HG02642 (cell line): ENCODE results near the gene APOD.
"Not testable (repeated sequence)": the region's sequence is repeated elsewhere in the genome, so short reads cannot be mapped to it uniquely, and the experiment has no call there.

Experiments used
- ATAC-seq: cut with Tn5 transposase; IDR thresholded peaks from one replicate; pipeline ENCODE4 v1.9.1; 2021; ENCODE audit warnings: mild to moderate bottlenecking; ENCODE audit not compliant: unreplicated experiment, poor library complexity

The APOD gene

DNA sequence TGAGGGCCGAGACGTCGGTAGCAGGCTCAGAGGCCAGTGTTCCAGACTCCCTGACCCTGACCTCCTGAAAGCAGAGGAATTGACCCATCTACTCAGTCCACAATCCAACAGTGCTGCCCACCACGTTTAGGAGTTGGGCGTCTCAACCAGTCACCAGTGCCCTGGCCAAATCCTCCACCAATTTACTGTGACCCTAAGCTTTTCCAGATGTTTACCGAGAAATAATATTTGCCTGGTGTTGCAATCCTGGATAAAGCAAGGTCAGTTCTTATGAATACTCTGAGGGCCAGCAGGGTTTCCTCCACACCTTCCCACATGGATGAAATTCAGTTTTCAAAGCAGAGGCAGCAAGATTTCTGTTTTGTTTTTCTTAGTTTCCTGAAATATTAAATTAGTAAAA, 7.5 kb upstream of the APOD start:
- no peak for ATAC-seq

DNA sequence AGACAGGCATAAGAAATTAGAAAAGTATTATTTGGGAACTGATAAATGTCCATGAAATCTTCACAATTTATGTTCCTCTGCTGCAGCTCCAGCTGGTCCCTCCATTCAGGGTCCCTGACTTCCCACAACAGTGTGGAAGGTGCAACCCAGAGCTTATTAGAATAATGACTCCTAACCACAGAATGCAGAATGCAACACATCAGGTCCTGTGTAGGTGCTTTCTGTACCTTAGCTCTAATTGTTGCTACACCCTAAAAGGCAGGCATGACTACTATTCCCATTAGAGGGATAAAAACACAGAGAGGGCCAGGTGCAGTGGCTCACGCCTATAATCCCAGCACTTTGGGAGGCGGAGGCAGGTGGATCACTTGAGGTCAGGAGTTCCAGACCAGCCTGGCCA, 6.6 kb upstream of the APOD start:
- not testable (repeated sequence) for ATAC-seq

DNA sequence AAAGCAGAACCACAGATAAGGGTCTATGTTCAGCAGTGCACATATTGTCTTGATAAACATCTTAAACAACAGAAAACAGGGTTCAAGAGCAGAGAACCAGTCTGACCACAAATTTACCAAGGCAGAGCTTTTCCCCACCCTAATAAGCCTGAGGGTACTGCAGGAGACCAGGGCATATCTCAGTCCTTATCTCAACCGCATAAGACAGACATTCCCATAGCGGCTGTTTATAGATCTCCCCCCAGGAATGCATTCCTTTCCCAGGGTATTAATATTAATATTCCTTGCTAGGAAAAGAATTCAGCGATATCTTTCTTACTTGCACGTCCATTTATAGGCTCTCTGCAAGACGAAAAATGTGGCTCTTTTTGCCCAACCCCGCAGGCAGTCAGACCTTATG, 6.1 kb upstream of the APOD start:
- not testable (repeated sequence) for ATAC-seq

DNA sequence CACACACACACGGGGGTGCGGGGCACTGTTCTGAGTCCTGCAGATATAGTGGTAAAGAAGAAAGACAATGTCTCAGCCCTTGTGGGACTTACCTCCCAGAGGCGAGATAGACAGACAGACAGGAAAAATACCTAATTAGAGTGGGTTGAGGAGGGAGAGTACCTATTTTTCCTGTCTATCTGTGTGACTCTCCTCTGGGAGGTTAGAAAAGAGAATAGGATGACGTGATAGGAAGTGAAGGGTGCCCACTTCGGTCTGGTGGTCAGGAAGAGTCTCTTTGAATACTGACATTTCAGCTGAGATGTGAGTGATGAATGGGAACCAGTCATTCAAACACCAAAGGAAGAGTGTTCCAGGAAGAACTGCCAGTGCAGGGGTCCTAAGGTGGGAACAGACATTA, 4.1 kb upstream of the APOD start:
- no peak for ATAC-seq

DNA sequence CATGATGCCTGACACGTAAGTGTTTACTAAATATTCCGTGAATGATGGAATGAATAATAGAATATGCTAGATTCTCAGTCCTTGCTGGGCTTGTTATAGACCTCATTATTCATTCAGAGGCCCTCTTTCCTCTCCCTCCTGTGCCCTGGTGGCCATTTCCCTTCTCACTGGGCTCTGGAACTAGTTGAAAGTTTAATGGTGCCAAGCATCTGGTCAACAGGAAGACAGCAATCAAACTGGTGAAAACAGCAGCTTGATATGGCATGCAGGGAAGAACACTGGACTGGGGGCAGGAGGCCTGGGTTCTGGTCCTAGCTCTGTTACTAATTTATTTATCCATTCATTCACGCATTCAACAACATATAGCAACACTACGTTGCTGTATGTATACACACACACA, 3.7 kb upstream of the APOD start:
- ATAC-seq: no peak

DNA sequence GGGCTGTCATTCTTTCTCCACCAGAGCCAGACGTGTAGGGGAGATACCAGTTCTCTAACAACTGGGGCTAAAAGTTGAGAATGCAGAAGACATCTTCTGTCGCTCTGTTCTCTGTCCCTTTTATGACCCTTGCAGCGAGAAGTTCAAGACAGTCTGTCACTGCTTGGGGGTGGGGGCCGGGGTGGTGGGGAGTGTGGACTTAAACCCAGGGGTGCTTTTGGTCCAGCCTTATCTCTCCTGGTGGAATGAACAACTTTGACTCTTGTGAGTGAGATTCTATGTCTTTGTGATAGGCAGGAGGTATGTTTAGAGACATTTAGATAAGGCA, 767 bp upstream of the APOD start:
- no peak for ATAC-seq

DNA sequence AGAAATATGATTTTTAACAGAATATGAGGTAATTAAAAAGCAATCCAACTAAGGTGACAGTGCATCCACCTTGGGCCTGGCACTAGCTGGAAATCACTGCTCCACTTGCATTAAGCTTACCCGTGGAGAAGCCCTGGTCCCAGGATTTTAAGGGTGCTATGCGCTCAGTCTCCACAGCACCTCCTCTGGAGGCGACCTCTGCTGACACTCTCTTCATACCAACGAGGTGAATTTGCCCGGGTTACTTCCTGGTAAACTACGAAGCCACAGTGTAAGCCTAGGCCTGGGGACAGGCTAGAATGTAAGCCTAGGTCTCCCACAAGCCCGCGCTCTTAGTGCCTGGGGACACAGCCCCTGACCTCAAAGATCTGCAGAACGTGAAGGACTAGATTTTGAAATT, 793 bp downstream of the APOD start:
- no peak for ATAC-seq

DNA sequence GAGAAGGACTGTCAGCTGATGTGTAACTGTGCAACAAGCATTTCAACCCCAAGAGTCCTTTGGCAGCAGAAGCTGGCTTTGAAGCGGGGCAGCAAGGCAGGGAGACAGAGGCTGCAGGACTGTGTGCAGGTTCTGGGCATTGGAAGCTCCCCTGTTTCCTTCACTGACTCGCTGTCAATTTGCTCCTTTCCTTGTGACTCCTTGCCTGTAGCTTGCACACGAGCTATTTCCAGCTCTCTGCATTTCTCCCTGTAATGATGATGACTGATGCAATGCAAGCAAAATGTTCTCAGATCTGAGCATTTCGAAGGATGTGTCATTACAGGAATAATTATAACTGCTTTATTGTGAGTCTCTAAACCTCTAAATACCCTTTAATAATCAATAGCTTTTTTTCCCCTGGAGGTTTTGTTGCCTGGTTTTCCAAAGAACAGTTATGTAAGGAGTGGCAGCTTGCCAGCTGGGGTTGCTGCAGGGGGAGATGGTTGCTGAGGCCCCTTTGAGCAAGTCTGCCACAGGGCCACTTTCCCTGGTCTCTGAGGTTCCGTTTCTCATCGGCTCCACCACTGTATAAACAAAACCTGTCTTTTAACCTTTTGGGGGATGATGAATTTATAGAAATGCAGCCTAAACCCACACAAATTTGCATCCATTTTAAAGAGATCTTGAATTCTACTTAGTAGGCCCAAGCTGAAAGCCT, 2.8 kb downstream of the APOD start:
- ATAC-seq: no peak

DNA sequence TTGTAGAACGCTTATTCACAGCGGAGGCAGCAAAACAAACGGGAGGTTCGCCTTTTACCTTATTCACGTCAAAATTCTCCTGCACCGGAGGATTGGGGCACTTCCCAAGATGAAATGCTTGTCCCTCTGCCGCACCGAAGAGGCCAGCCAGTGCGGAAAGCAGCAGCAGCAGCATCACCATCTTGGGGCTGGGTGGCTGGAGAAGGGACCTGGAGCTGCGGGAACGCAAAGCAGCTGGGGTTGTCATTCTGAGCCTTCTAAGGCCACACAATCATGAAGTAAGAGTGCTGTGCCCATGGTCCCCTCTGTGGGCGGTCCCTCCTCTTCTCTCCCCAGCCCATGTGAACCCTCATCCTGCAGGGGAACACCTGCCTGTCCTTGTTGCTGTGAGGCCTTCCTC, 4.5 kb downstream of the APOD start:
- ATAC-seq: no peak

DNA sequence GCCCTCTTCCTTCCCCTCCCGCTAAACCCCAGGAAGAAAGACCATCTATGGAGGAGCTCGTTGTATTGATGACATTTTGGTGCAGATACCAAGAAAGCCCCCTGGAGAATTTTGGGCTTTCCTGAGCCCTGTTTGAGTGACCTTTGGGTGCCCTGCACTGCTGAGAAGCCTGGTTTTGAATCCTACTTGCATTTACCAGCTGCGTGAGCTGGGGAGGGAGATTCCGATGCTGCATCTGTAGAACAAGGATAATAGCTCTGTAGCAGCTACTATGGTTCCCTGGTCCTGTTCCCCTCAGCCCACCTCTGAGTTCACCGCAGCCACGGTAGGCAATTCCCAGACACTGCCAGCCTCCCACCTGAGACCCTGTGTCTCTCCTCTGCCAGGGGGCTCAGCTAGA, 5.2 kb downstream of the APOD start:
- ATAC-seq: no peak

DNA sequence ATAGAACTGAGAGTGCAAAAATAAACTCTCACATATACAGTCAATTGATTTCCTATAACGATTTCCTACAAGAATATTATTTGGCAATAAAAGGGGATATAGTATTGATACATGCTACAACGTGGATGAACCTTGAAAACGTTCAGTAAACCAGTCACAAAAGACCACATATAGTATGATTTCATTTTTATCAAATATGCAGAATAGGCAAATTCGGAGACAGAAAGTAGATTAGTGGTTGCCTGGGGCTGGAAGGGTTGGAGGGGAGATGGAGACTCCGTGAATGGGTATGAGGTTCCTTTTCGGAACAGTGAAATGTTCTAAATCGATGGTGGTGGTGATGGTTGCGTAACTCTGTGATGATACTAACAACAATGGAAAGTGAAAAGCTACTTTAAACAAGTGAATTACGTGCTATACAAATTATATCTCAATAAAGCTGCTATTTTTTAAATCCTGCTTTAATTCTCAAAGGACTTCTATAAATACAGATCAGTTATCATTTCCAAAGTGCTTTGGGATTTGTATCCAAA, 6.0 kb downstream of the APOD start:
- no peak for ATAC-seq

DNA sequence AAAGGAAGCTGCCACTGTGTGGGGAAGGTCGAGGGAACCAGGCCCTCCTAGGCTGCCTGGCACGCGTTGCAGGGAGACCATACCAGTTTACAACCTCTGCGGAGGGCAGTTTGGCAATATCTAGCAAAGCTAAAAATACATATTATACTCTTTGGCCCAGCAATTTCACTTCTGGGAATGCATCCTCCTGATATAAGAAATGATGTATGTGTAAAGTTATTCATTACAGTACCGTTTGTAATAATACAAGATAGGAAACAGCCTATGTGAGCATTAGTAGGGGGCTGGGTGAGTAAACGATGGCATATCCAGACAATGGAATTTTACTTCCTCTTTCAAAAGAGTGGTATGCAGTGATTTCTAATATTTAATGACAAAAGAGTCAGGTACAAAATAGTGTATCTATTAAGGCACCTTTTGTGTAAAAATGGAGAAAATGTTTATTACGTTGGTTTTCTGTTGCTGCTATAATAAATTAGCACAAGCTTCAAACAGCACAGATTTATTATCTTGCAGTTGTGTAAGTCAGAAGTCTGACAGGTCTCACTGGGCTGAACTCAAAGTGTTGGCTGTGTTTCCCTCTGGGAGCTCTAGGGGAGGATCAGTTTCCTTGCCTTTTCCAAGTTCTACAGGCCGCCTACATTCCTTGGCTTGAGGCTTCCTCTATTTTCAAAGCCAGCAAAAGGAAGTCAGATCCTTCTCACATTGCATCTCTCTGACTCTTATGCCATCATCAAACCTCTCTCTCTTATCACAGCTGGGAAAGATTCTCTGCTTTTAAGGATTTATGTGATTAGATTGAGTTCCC, 9.0 kb downstream of the APOD start:
- no peak for ATAC-seq

DNA sequence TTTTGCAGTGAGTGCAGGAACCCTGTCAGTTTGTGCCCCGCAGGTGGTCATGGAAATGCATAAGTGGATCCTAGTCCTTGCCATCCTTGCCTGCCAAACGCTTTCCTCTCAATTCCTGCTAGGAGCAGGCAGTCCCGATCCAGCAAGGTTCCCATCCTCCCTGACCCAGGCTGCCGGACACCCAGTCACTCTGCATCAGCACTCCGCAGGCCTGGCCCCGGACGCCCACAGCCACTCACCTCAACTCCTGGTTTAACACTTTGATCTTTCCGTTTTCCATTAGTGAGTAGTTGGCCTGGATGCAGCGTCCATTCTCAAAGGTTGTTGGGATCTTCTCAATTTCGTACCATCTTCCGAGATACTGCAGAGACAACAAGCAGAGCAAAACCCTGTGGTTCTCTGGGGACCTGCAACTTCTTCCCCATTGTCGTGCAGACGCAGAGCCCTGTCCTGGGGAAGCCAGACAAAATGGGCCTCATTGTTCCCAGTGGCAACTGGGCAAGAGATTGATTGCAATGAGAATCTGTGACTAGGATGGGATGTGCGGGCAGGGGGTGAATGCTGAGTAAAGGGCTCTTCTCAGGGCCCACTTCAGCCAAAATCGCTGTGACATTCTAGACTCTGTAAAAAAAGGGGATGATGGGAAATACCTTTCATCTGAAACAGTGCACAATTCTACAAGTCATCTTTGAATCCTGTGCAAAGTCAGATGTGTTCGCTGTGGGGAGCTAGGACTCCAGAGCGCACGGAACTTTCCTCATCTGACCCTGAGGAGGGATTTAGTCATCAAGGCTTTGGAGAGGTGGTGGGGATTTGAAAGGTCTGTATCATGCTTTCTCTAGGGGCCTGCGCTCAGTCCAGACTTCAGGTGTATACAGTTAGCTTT, 9.9 kb downstream of the APOD start:
- no peak for ATAC-seq

DNA sequence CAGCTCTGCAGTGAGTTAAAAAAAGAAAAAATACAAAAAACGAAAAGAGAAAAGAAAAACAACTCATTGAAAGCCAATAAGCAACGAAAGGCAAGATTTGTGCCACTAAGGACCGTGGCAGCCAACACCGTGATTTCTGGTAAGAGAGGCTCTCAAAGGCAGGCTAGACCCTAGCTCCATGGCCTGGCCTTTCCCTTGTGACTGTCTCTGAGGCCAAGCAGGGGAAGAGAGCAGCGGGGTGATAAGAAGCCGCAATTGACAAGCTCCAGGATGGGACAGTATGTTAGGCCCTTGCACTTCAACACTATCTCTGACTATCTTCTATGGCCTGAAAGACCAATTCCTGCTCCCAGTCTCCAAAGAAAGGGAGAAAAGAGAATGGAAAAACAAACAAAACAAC, 12.4 kb downstream of the APOD start:
- no peak for ATAC-seq

DNA sequence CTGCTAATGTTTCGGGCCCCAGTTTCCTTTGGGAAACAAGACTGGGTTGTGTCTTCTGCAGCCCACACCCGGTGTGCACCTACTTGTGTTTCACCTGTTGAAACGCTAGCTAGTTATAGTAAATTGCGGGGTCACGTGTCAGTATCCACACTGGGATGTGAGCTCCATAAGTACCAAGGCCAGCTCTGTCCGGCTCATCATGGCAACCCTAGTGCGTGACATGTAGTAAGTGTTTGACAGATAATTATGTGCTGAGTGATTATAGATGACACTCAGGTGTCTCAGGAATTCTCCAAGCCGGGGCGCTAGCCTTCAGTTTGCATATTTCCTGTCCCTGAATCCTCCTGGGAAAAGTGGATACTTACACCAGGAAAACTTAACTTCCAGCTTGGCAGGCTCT, 12.8 kb downstream of the APOD start:
- ATAC-seq: no peak

DNA sequence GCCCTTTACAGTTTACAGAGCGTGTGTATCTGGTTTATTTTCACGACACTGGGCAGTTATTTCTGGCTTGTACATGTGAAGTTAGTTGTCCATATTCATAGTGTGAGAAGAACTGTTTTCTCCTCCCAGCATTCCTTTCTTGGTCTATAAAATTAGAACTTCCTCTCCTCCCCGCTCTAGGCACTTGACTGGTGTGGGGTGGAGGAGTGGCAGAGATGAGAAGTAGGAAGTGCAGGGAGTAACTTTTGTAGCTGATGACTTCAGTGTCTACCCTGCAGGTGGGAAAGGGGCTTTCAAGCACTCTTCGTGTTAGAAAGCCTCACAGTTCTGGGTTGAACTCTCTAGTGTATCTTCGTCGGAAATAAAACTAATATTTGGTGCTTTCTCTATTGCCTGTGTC, 13.4 kb downstream of the APOD start:
- no peak for ATAC-seq

DNA sequence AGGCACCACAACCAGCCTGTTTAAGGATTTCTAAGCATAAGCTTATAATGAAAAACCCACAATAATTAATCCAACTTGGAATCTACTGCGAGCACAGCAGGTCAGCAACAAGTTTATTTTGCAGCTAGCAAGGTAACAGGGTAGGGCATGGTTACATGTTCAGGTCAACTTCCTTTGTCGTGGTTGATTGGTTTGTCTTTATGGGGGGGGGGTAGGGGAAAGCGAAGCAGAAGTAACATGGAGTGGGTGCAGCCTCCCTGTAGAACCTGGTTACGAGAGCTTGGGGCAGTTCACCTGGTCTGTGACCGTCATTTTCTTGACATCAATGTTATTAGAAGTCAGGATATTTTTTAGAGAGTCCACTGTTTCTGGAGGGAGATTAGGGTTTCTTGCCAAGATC, 15.1 kb downstream of the APOD start:
- no peak for ATAC-seq

DNA sequence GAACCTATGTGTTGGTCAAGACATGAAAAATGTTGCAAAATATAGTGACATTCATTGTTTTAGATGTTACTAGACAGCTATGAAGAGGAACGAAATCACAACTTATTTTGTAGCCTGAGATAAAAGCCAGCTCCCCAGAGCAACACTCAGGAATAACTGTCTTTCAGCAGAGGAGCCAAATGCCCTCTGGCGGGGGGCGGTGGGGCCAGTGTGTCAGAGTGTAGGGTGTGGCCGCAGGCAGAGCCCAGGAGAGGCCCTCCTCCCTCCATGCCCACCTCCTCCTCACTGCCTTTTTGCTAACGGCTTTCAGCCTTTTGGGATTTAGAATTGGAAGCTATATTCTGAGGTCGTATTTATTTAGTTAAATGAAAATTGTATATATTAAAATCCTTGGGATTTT, 16.9 kb downstream of the APOD start:
- ATAC-seq: no peak

DNA sequence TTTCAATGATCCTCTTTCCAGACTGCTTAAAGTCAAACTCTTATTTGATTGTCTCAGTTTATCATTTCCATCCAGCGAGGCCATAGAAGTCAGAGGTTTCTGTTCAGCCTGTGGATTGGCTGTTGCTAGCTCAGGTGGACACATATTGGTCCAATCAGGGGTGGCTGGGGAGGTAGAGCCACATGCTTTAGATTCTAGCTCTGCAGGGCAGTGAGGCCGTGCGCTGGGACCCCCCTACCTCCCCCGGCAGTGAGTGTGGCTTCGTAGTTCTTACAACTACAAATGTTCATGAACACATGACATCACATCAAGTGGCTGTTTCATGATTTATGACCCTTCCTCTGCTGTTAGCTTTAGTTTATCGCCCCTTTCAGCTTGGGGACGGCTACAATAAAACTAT, 18.0 kb downstream of the APOD start:
- no peak for ATAC-seq

DNA sequence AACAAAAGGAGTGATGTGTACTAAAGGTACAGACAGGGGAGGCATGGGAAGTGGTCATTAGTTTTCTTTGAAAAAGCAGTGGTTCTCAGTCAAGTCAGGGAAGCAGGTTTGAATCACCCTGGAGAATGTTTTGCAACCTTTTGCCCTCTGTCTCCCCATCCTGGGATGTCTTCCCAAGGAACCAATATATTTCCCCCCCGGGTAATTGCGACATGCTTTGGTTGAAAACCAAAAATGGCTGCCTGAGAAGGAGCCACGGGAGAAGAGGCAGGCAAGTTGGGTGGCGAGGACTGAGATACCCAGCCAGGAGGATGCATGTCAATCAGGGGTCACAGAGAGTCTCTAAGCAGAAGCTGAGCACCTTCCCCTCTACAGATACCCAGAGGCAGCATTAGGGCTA, 20.4 kb downstream of the APOD start:
- ATAC-seq: no peak
